ENCODE data around the gene AKAP12. TPM values are rescaled to one million over a fixed set of nuclear protein-coding genes. Genes with fewer than 3 reads are reported as not detected.
A peak's percentile ranks its signal among the peaks of the same experiment; 100 is the strongest.

AKAP12 gene
- total and polyA plus RNA-seq, 3 experiments from 2014 or later = 0.03 to 1.3 (median 1.1) TPM

DNA sequence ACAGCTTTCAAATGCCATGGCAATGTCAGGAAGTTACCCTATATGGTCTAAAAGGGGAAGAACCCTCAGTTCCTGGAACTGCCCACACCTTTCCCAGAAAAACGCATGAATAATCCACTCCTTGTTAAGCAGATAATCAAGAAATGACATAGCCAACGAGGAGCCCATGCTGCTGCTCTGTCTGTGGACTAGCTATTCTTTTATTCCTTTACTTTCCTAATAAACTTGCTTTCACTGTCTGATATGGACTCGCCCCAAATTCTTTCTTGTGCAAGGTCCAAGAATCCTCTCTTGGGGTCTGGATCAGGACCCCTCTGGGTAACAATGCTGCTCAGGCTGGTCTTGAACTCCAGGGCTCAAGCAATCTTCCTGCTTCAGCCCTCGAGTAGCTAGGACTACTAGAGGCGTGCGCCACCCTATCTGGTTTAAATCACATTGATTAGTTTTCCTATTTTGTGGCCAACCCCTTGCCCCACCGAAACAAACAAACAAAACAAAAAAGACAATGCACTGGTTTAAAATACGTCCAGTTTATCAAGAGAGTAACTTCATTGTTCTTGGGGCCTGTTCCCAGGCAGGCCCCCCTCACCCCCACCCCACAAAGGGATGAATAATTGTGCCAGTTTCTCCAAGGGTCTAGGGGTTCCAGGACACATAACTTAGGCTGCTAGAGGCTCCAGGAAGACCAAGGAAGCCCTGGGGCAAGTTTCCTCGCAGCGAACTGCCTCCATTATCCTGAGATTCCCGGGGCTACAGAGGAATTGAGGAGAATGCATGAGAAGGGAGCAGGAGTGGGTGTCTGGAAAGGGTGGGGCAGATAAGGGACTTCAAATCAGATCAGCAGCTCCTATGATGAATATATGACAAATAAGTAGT lies 10.1 kb upstream of the AKAP12 start:
- CTCF ChIA-PET = no interaction called here
- H3K9me3 Mint-ChIP-seq = no peaks in the 10 kb centered on the region
- Histone ChIP-seq H3K27ac (ENCODE audit: low read depth, low read length) (peak overlapping the region; percentile 28), H3K9me3 (ENCODE audit: low read length) (no peaks in the 10 kb centered on the region), H3K36me3 (ENCODE audit: insufficient read depth, low read length) (no peaks in the 10 kb centered on the region), H3K4me1 (ENCODE audit: insufficient read depth, low read length) (no peaks in the 10 kb centered on the region), H3K4me3 (ENCODE audit: low read length) (no peak overlapping the region), H3K27me3 (ENCODE audit: insufficient read depth, low read length, poor library complexity, severe bottlenecking) (no peaks in the 10 kb centered on the region)
- no peak overlapping the region for H3K27ac Mint-ChIP-seq
- no peaks in the 10 kb centered on the region for H3K4me1 Mint-ChIP-seq
- peaks cover 8 to 19% of the 10 kb centered on the region in 2 donors for H3K27me3 Mint-ChIP-seq
- DNase-seq = no peak
- POLR2A ChIA-PET = interaction anchor here (0.6 kb wide), 1 partner anchor 1246 kb away, joined by 3 read pairs; no protein-coding TSS in a partner anchor
- H3K4me3 Mint-ChIP-seq = no peak overlapping the region
- H3K36me3 Mint-ChIP-seq = no peaks in the 10 kb centered on the region

DNA sequence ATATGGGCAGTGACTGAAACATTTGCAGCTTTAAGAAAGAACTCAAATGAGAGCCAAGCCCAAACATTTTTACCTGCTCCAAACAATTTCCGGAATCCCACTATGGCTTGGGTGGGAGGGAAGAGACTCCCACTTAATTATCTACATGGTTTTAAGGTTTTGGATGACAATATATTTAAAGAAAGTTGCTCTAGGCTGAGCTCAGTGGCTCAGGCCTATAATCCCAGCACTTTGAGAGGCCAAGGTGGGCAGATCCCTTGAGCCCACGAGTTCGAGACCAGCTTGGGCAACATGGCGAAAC lies 9.5 kb upstream of the AKAP12 start:
- Histone ChIP-seq H3K27ac (ENCODE audit: low read depth, low read length) (no peak overlapping the region), H3K9me3 (ENCODE audit: low read length) (no peaks in the 10 kb centered on the region), H3K36me3 (ENCODE audit: insufficient read depth, low read length) (no peaks in the 10 kb centered on the region), H3K27me3 (ENCODE audit: insufficient read depth, low read length, poor library complexity, severe bottlenecking) (no peaks in the 10 kb centered on the region), H3K4me3 (ENCODE audit: low read length) (no peak overlapping the region), H3K4me1 (ENCODE audit: insufficient read depth, low read length) (no peaks in the 10 kb centered on the region)
- H3K4me1 Mint-ChIP-seq = no peaks in the 10 kb centered on the region
- H3K27ac Mint-ChIP-seq = no peak overlapping the region
- CTCF ChIA-PET = no interaction called here
- H3K4me3 Mint-ChIP-seq = no peak overlapping the region
- H3K9me3 Mint-ChIP-seq = no peaks in the 10 kb centered on the region
- H3K27me3 Mint-ChIP-seq = peaks cover 6 to 19% of the 10 kb centered on the region in 2 donors
- no peak for DNase-seq
- POLR2A ChIA-PET = no interaction called here
- no peaks in the 10 kb centered on the region for H3K36me3 Mint-ChIP-seq

DNA sequence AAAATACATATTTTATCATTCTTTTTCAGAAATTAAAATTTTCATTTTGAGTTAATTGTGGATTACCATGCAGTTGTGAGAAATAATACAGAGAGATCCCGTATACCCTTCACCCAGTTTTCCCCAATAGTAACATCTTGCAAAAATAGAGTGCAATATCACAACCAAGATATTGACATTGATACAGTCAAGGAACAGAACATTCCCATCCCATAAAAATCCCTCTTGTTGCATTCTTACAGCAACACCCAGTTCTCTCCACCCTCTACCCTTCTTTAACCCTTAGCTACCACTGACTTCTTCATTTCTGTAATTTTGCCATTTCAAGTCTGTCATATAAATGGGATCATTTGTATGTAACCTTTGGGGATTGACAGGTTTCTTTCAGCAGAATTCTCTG lies 6.9 kb upstream of the AKAP12 start:
- no peaks in the 10 kb centered on the region for H3K4me1 Mint-ChIP-seq
- Histone ChIP-seq H3K9me3 (ENCODE audit: low read length) (no peaks in the 10 kb centered on the region), H3K4me3 (ENCODE audit: low read length) (no peak overlapping the region), H3K4me1 (ENCODE audit: insufficient read depth, low read length) (no peaks in the 10 kb centered on the region), H3K27ac (ENCODE audit: low read depth, low read length) (no peak overlapping the region), H3K36me3 (ENCODE audit: insufficient read depth, low read length) (no peaks in the 10 kb centered on the region), H3K27me3 (ENCODE audit: insufficient read depth, low read length, poor library complexity, severe bottlenecking) (no peaks in the 10 kb centered on the region)
- H3K36me3 Mint-ChIP-seq = no peaks in the 10 kb centered on the region
- ChIA-PET POLR2A (no interaction called here), CTCF (no interaction called here)
- no peak overlapping the region for H3K27ac Mint-ChIP-seq
- no peaks in the 10 kb centered on the region for H3K9me3 Mint-ChIP-seq
- H3K4me3 Mint-ChIP-seq = no peak overlapping the region
- no peak for DNase-seq
- H3K27me3 Mint-ChIP-seq = peaks cover 9 to 32% of the 10 kb centered on the region in 2 donors

DNA sequence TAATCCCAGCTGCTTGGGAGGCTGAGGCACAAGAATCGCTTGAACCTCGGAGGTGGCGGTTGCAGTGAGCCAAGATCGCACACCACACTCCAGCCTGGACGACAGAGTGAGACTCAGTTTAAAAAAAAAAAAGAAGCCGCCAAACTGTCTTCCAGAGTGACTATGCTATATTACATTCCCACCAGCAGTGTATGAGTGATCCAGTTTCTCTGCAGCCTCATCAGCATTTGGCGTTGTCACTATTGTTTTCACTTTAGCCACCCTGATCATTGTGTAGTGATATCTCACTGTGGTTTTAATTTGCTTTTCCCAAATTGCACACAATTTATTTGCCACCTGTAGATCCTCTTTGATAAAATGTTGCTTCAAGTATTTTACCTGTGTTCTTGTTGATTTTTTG lies 6.0 kb upstream of the AKAP12 start:
- no peak overlapping the region for H3K27ac ChIP-seq (ENCODE audit: low read depth, low read length)
- no peak for DNase-seq
- POLR2A ChIA-PET = no interaction called here
- no peaks in the 10 kb centered on the region for H3K36me3 ChIP-seq (ENCODE audit: insufficient read depth, low read length)
- no peaks in the 10 kb centered on the region for H3K9me3 ChIP-seq (ENCODE audit: low read length)
- no peaks in the 10 kb centered on the region for H3K4me1 ChIP-seq (ENCODE audit: insufficient read depth, low read length)
- peaks cover 9 to 38% of the 10 kb centered on the region in 2 donors for H3K27me3 Mint-ChIP-seq
- no peak overlapping the region for H3K27ac Mint-ChIP-seq
- no peaks in the 10 kb centered on the region for H3K4me1 Mint-ChIP-seq
- no peaks in the 10 kb centered on the region for H3K27me3 ChIP-seq (ENCODE audit: insufficient read depth, low read length, poor library complexity, severe bottlenecking)
- no peak overlapping the region for H3K4me3 ChIP-seq (ENCODE audit: low read length)
- CTCF ChIA-PET = no interaction called here
- H3K9me3 Mint-ChIP-seq = no peaks in the 10 kb centered on the region
- H3K36me3 Mint-ChIP-seq = no peaks in the 10 kb centered on the region
- H3K4me3 Mint-ChIP-seq = no peak overlapping the region

DNA sequence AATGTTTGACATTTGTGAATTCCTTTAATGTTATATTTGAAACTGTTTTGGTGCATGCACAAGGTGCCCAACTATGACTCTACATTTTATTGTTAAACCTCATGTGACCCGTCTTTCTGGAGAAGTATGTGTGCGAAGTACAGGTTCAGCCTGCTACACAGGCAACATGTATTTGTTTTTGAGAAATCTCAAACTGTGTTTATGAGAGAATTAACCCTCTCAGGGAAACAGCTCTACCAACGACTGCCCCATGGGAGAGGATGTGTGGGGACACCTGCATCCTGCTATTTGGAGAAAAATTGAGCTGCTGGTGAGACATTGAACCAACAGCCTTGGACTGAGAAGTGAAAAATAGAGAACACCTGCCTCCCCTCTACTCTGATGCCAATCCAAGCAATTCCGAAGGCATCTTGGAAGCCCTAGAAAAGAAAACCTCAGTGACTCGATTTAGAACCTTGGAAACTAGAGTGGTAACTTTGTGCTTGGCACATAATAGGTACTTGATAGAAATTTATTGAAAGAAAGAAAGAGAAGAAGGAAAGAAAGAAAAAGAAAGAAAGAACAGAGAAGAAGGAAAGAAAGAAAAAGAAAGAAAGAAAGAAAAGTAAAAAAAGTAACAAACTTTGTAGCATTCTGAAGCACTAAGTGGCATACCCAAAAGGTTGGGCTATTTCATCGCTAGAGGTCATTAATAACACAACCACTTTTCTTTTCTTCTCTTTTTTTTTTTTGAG lies 2.9 kb upstream of the AKAP12 start:
- Mint-ChIP-seq H3K9me3 (no peaks in the 10 kb centered on the region), H3K4me1 (peaks cover 4 to 18% (median 9%) of the 10 kb centered on the region in 3 donors), H3K4me3 (no peak overlapping the region), H3K27me3 (peaks cover 21 to 53% of the 10 kb centered on the region in 2 donors), H3K27ac (no peak overlapping the region), H3K36me3 (no peaks in the 10 kb centered on the region)
- H3K27me3 ChIP-seq (ENCODE audit: insufficient read depth, low read length, poor library complexity, severe bottlenecking) = peaks cover 4% of the 10 kb centered on the region
- no peak for DNase-seq
- H3K36me3 ChIP-seq (ENCODE audit: insufficient read depth, low read length) = no peaks in the 10 kb centered on the region
- ChIA-PET POLR2A (no interaction called here), CTCF (no interaction called here)
- no peak overlapping the region for H3K27ac ChIP-seq (ENCODE audit: low read depth, low read length)
- H3K4me3 ChIP-seq (ENCODE audit: low read length) = no peak overlapping the region
- H3K4me1 ChIP-seq (ENCODE audit: insufficient read depth, low read length) = no peaks in the 10 kb centered on the region
- no peaks in the 10 kb centered on the region for H3K9me3 ChIP-seq (ENCODE audit: low read length)

DNA sequence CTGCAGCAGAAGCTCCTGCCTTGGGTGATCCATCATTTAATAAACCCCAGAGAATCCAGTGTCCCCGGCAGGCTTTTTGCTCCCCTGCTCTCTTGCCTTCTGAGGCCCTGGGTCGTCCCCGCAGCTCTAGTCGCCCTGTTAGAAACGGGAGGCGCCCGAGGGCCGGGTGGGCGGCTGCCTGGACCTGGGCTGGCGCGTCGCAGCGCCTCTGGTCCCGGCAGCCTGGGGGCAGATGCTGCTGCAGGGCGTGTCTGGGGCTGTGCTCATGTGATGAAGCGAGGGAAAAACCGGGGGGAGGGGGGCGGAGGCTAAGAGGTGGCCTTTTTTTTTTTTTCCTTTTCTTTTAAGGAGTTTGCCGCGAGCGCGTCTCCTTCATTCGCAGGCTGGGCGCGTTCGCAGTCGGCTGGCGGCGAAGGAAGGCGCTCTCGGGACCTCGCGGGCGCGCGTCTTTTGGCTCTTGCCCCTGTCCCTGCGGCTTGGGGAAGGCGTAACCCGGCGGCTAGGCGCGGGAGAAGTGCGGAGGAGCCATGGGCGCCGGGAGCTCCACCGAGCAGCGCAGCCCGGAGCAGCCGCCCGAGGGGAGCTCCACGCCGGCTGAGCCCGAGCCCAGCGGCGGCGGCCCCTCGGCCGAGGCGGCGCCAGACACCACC lies 394 bp downstream of the AKAP12 start:
- Mint-ChIP-seq H3K9me3 (peaks cover 0 to 5% (median 0%) of the 10 kb centered on the region in 5 donors), H3K4me1 (peaks cover 4 to 19% (median 9%) of the 10 kb centered on the region in 3 donors), H3K27ac (no peak overlapping the region), H3K4me3 (peak overlapping the region in 4 of 7 donors; percentile 19 to 67 (median 56)), H3K27me3 (peaks cover 44 to 74% of the 10 kb centered on the region in 2 donors), H3K36me3 (no peaks in the 10 kb centered on the region)
- DNase-seq = no peak
- no peak overlapping the region for H3K27ac ChIP-seq (ENCODE audit: low read depth, low read length)
- H3K4me1 ChIP-seq (ENCODE audit: insufficient read depth, low read length) = no peaks in the 10 kb centered on the region
- H3K9me3 ChIP-seq (ENCODE audit: low read length) = no peaks in the 10 kb centered on the region
- ChIA-PET POLR2A (no interaction called here), CTCF (no interaction called here)
- no peak overlapping the region for H3K4me3 ChIP-seq (ENCODE audit: low read length)
- no peaks in the 10 kb centered on the region for H3K36me3 ChIP-seq (ENCODE audit: insufficient read depth, low read length)
- H3K27me3 ChIP-seq (ENCODE audit: insufficient read depth, low read length, poor library complexity, severe bottlenecking) = peaks cover 15% of the 10 kb centered on the region

DNA sequence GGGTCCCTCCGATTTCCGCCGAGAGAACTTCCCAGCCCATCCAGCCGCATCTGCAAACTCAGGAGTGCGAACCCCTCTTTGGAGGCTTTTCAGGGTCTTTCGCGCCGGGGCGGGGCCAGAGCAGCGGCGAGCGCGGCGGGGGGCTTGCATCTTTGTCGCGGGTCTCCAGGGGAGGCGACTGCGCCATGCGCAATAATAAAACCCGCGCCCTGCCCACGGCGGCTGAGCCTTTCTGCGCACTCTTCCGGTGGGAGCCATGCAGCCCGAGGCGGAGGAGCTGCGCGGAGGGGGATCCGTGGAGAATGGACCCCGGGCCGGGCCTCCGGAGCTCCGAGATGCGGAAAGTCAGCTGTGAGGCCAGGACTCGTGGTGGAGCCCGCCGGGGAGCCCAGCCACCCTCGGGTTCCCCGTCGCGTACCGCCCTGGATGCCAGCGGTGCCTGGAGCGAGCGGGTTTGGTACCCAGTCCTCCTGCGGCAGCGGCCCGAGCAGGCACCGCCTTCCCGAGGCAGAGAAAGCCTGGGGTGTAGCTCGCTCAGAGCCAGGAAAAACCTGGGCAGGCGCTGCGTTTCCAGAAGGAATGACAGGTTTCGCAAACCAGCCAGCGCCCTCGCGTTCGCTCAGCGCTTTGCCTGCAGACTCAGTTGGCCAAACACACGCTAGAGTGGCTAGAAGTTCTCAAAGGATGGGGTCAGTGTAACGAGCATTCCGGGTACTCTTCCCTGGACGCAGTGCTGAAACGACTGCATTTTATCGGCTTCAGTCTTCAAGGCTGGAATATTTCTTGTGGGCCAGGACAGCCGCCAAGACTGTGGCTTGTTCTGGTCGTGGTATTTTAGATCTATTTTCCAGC lies 1.2 kb downstream of the AKAP12 start:
- peaks cover 15% of the 10 kb centered on the region for H3K27me3 ChIP-seq (ENCODE audit: insufficient read depth, low read length, poor library complexity, severe bottlenecking)
- Mint-ChIP-seq H3K9me3 (peaks cover 0 to 5% (median 0%) of the 10 kb centered on the region in 5 donors), H3K27me3 (peaks cover 44 to 71% of the 10 kb centered on the region in 2 donors), H3K4me3 (peak overlapping the region in 6 of 7 donors; percentile 35 to 71 (median 55)), H3K4me1 (peaks cover 4 to 19% (median 9%) of the 10 kb centered on the region in 3 donors), H3K27ac (no peak overlapping the region), H3K36me3 (no peaks in the 10 kb centered on the region)
- POLR2A ChIA-PET = no interaction called here
- H3K4me3 ChIP-seq (ENCODE audit: low read length) = no peak overlapping the region
- CTCF ChIA-PET = no interaction called here
- H3K9me3 ChIP-seq (ENCODE audit: low read length) = no peaks in the 10 kb centered on the region
- no peaks in the 10 kb centered on the region for H3K36me3 ChIP-seq (ENCODE audit: insufficient read depth, low read length)
- no peaks in the 10 kb centered on the region for H3K4me1 ChIP-seq (ENCODE audit: insufficient read depth, low read length)
- H3K27ac ChIP-seq (ENCODE audit: low read depth, low read length) = no peak overlapping the region
- no peak for DNase-seq

Data from CD8-positive, alpha-beta memory T cell (primary cell).